Fibroblast of skin of abdomen (primary cell): ENCODE data around the gene DHX35.
"Not testable (repeated sequence)": the region's sequence is repeated elsewhere in the genome, so short reads cannot be mapped to it uniquely, and the experiment has no call there.

Experiments
- DNase-seq: peaks from one replicate; pipeline ENCODE4 v3.0.0-alpha.2; 2013

Gene DHX35

DNA sequence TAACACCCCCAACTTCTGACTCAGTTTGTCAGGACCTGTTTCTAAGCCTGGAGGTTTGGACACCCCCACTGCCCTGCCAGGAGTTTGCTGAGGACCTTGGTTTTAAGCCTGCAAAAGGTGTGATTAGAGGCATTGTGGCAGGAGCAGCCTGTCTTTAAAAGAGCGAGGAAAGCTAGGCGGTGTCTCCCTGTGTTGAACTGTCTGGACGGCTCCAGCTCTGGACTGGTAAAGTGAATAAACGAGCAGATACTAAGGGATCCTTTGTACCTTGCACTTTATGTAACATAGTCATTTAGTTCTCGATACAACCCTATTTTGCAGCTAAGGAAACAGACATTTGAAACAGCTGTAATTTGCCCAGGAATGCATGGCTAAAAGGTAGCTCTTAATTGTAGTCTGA lies 21.5 kb upstream of the DHX35 start:
- DNase-seq = no peak

DNA sequence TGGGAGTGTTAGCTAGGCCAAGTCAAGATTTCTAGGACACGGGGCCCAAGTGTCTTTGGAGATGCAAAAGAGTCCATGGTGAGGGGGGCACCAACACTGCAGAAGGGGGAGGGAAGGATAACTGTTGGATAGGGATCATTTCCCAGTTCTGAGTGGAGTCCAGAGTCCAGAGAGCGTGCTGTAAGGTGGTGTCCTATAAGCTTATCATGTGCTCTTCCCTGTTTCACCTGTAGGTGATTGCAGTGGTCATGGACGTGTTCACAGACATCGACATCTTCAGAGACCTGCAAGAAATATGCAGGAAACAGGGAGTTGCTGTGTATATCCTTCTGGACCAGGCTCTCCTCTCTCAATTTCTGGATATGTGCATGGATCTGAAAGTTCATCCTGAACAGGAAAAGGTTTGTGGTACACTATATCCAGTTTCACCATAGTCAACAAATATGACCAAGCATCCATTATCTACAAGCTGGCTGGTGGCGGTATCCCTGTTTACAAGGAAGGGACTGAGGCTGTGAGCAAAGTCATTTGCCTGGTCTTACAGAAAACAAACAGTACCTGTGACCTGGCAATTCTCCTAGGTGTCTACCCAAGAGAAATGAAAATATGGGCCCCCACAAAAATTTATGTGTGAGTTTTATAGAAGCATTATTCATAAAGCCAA lies 20.3 kb upstream of the DHX35 start:
- no peak for DNase-seq

DNA sequence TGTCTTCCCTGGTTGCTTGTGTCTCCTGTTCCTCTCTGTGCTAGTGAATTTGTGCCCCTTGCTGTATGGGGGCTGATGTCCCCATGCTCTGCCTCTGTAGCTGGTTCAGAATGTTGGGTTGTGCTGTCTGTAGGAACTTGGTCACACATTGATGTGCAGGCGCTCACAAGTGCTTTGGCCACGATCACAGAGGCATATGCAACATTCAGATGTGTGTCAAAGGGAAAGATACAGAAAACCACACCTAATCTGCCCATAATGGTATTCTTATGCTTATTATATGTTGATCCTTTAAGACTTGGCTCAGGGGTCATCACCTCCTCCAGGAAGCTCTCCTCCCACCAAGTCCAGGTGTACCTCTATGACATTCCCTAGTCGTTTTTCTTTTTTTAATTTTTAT lies 17.1 kb upstream of the DHX35 start:
- no peak for DNase-seq

DNA sequence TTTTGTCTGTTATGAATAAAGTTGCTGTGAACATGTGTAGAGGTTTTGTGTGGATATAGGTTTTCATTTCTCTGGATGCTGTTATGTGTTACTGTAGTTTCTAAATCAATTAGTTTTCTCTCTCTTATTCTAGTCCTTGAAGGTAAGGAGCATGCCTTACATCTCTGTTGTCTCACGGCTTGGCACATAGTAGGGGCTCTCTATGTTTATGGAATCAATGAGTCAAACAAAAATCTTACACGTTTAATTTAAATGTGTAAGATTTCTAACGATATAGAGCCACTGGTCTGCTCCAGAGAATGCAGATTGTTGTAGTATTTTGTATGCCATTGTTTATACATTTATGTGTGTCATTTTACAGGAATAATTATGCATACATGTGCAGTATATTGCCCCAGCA lies 15.3 kb upstream of the DHX35 start:
- DNase-seq = no peak

DNA sequence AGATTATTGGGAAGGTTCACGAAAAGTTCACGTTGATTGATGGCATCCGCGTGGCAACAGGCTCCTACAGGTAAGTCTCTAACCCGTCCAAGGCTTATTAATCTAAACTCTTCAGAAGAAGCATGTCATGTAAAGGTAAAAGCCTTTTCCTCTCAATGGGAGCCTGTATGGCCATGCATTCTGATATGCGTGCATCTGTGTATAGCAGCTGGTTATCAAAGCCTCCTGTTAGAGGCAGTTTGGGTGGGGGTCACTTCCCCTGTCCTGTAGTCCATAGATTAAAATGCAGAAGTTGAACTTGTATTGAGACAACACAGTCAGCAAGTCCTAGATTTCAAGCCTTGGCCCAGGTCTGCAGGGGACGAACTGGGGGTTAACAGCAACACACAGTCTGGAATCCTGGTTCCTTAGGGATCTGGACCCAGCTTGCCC lies 14.2 kb upstream of the DHX35 start:
- DNase-seq = no peak

DNA sequence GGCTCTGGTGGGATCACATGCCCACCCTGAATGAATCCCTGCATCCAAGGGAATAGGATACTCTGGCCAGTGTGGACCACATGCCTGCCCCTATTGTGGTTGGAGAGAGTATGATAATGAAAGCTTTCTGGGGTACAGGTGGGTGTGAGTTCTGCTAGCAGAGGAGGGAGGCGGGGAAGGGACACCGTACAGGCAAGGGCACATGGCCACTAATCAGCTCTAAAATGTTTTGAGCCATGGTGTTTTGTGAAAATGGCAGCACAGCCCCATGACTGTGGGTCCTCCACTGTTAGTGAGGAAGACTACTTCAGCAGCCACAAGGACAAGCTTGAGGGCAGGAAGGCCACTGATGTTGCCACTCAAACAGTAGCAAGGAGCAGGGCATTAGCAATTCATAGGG lies 11.9 kb upstream of the DHX35 start:
- DNase-seq = no peak

DNA sequence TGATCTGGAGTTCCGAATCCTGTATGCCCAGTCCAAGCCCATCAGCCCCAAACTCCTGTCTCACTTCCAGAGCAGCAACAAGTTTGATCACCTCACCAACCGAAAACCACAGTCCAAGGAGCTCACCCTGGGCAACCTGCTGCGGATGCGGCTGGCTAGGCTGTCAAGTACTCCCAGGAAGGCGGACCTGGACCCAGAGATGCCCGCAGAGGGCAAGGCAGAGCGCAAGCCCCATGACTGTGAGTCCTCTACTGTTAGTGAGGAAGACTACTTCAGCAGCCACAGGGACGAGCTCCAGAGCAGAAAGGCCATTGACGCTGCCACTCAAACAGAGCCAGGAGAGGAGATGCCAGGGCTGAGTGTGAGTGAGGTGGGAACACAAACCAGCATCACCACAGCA lies 10.5 kb upstream of the DHX35 start:
- DNase-seq = no peak

DNA sequence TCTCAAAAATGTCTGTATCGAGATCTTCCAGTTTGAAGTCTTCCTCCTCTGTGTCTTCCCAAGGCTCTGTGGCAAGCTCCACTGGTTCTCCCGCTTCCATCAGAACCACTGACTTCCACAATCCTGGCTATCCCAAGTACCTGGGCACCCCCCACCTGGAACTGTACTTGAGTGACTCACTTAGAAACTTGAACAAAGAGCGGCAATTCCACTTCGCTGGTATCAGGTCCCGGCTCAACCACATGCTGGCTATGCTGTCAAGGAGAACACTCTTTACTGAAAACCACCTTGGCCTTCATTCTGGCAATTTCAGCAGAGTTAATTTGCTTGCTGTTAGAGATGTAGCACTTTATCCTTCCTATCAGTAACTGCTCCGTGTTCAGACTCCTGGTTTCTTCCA lies 10.0 kb upstream of the DHX35 start:
- DNase-seq = no peak

DNA sequence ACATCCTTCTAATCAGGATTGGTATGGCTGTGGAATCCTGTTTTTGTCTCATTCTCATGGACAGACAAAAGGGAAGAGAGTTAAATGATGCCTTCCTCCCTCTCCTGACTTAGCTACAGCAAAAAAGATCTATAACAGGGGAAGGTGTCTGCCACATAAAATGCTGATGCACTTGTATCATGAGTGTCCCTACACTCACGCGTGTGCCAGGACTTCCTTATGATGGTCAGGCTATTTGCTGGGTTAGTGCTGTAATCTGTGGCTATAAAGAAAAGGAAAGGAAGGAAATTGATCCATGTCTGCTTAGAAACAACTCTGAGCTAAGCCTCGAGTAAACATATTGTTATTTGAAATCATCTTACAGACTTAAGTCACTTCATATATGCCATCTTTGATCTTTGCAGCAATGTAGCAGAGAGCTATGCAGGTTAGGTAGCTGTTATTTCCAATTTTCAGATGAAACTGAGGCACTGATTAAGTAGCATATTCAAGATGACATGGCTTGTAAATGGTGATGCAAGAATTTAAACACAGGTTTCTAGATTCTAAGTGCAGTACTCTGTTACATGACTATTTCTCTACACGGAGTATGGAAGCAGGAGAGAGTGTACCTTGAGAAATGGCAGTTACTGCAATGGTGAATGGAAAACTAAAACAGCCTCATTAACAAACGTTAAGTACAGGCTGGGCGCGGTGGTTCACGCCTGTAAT lies 8.4 kb upstream of the DHX35 start:
- no peak for DNase-seq

DNA sequence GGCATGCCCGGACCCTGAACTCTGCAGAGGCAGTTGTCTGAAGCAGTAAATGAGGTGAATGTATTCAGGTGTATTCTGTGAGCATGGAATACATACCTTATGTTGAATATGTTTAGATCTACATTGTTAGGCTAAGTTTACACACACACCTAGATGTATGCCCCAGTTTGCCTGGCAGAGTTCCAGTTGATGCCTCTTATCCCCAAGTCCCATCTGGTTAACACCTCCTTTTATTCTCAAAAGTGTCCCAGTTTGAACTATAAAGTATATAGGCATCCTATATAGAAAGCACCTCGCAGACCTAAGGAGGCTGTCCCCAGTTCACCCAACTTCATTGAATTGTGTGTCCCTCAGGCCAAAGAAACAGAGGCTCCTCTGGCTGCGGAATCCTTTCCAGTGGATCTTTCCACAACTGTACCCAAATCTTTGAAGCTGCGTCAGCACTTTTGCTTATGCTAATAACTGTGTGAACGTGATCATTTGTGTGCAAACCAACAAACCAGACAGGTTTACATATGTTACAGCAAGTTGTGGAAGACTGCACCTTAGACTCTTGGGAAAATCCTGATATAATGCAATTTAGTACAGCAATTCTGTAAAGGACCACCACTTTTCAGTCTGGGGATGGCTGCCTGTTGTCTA lies 4.8 kb upstream of the DHX35 start:
- no peak for DNase-seq

DNA sequence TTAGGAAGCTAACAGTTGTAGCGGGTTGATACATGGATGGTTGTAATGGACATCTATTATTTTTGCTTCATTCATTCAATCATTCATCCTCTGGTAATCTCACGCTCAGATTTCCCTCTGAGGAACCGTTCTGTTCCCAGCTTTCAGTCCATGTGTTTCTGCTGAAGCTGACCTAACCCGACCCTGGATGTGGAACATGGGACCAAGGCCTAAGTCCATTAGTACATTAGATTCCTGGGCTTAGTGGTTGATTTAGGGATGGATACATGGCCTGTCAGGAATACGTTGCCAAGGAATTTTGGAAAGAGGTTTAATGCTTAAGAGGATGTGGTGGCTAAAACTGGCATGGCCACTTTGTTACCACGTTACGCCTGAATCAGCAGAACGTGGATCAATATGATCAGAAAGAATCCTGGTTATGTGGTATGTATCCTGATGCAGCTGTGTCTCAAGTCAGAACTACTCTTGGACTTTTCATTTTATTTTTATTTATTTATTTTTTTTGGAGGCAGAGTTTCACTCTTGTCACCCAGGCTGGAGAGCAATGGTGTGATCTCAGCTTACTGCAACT lies 4.1 kb upstream of the DHX35 start:
- DNase-seq = no peak

DNA sequence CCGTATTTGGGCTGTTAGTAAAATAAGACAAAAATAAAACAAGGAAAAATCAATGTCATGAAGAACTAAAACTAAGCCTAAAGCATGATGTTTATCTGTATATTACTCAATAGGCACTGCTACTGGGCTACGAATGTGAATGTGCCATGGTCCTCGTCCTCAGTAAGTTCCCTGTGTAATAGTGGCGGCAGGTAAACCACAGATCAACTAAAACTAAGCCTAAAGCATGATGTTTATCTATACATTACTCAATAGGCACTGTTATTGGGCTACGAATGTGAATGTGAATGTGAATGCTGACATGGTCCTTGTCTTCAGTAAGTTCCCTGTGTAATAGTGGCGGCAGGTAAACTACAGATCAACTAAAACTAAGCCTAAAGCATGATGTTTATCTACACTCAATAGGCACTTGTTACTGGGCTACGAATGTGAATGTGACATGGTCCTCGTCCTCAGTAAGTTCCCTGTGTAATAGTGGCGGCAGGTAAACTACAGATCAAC lies 1.9 kb upstream of the DHX35 start:
- DNase-seq = not testable (repeated sequence)

DNA sequence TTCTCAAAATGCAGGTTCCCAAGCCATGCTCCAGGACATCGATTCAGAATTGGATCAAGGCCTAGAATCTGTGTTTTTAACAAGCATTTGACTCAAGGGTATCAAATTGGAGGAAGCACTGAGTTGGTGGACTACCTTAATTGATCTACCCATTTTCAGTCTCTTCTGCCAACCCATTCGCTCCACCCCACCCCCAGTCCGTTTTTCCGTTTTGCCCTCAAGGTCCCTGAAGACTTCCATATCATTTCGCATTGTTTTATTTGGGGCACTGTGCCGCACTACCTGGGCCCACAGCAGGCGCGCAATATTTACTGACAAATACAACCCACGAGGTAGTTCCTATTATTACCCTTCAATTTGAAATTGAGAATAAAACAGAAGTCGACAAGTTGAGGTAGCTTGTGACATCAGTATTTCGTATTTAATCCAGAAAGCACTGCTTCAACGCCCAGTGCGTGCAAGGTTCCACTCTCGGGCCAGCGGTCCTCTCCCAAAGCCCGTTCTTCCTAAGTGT lies 557 bp upstream of the DHX35 start:
- DNase-seq = no peak

DNA sequence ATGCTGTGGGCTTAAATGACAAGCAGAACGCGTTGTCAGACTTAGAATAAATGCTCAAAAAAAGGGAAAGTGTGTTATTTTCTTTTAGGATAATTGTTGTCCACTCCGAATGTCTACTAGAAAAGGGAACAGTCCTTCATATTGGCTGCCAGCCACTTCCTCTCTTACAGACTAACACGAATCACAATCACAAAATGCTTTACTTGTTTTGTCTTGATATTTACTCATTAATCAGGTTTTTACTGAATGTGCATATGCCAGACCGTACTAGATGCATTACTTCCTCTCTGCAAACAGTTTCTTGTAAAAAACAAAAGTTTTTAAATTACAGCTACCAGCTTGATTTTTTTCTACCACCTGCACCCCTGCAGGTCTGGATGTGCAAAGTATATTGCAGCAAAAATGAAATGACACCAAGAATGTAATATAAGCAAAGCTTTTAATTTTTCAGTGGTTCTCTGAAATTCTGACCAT lies 821 bp downstream of the DHX35 start:
- DNase-seq = no peak

DNA sequence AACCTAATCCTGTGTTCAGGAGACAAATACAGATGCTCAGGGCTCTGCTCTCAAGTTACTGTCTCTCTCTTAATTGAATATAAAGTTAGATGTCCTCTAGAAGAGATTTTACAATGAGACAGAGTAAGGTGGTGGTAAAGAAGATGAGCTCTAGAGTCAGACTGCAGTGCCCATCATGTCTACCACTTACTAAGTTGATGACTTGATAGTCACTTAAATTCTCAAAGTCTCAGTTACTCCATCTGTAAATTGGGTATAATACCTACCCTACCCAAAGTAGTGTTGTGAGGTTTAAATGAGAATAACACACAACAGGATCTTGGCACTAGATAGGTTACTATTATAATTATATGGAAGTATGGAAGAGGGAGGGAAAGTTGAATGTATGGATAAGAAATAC lies 1.6 kb downstream of the DHX35 start:
- DNase-seq = no peak

DNA sequence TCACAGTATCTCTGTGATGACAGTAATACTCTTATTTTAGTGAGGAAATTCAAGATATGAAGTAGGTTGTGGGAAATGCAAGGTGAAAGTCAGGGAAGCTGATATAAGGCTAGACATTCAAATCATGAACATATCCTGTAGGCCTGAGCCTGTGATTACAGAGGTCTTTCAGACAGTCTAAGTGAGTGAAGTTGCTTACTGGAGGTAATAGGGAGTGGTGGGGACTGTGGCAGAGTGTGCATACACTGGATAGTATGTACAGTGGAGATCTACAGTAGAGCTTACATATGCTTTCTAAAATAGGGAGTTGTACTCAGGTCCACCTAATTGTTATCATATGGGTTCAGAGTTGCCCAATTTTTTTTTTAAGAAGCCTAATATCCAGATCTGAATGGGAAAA lies 3.1 kb downstream of the DHX35 start:
- no peak for DNase-seq

DNA sequence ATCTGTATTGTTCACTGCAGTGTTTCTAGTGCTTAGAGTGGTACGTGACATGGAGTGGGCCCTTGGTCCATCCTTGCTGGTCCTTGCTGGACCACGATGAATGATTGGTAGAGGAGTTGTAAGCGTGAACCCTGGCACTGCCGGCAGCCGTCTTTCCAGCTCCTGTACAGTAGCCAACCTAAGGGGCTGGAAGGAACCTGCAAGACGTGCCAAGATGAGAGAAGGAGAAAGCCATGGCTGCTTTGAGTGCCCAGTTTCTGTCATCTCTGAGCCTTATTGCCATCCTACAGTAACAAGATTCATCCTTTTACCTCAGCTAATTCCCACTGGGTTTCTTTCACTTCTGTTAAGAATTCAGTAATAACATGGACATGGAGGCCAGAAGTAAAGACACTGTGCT lies 5.9 kb downstream of the DHX35 start:
- no peak for DNase-seq

DNA sequence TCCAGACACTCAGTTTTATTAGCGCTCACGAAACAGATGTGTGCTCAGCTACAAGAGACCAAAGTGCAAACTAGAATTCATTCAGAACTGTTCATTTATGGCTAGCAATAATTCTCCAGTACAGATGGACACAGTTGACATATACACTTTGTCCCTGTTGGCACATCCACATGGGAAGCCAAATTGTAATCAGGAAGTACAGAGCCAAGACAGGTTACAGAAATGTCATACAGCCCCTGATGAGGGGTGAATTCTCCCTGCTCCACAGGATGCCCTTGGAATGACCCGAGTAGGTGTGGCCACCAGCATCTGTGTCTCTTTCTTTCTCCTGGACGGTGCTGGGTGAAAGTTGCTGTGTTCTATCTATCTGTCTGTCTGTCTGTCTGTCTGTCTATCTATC lies 7.6 kb downstream of the DHX35 start:
- no peak for DNase-seq

DNA sequence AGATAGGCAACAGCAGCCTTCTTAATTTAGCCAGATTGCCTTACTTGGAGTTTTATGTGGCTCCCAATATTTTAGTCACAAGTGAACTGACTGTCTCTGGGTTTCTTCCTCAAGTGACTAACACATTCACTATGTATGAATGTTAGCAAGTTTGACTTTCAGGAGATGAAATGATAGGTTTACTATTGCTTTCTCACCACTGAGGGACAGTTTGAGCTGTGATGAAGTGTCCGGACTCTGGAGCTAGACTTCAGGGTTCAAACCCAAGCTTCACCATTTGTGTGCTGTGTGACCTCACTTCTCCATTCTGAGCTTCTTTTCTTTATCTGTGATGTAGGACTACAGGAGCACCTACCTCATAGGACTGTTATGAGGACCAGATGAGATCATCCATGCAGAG lies 8.2 kb downstream of the DHX35 start:
- DNase-seq = peak; percentile 88

DNA sequence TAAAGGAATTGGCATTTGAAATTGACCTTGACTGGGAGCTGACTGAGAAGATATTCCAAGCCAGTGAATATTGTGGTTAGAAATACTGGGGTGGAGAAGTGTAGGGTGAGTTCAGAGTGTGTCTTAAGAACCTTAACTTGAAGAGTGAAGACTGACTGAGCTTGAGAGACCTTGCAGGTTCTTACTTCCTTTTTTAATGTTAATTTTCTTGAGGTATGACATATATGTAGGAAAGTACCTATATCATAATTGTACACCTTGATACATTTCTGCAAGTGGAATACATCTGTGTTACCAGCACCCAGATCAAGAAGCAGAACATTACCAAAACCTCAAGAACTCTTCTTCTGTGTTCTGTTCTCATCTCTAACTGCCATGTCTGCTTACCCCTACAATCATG lies 11.0 kb downstream of the DHX35 start:
- no peak for DNase-seq

DNA sequence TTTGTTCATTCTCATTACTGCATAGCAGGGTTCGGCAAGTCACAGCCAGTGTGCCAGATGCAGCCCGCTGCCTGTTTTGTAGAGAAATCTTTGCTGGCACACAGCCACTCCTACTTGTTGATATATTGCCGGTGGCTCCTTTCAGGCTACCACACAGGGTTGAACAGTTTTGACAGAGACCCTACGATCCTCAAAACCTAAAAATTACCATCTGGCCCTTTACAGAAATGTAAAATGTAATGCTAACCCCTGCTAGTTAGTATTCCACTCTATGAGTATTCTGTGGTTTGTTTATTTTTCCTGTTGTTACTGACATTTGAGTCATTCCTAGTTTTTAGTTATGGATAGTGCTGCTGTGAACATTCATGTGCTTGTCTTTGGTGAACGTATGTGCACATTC lies 11.5 kb downstream of the DHX35 start:
- DNase-seq = peak; percentile 51

DNA sequence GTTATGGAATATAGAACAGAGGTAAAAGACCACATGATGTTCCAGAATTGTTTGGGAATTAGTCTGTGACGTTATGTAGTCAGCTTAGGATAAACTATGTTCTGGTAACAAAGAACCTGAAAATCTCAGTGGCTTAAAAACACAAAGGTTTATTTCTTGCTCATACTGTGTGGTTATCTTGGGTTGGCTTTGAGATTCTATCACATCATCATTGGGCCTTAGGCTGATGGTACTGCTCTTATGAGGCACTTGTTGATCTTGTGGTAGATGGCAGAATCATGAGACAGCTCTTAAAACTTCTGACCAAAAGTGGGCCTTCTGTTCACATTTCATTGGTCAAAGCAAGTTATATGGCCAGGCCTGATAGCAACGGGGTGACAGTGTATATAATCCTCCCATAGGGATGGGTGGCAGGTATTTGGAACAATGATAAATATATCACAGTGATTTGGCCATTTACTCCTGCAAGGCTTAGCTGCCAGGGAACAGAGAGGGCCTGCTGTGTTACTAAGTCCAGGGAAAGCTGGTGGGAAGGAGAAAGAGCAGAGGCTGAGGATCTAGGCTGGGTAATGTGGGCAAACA lies 13.5 kb downstream of the DHX35 start:
- no peak for DNase-seq

DNA sequence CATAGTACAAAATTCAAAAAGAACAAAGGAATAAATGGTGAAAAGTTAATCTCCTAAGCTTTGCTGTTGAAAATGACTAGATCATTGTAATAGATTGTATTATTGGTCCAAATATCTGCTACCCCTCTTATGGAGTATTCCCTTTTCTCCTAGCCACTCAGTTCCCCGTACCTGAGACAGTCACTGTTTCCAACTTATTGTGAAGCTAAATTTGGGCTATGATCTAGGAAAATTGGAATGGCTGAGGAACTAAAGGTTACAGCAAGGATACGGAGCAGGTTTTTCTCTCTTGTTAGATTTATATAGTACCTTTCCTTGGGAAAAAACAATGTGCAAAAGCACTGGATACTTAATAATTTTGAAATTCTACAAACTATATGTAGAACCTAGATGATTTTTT lies 17.3 kb downstream of the DHX35 start:
- no peak for DNase-seq
